Stimulated activated naive B cell treated with anti-CD40 and anti-IgM and Interleukin-4, amounts not matched to agents 10 μg/mL and 1 μg/mL and 100 μg/mL, for 72 hours (primary cell): ENCODE data around the gene DCAF11.

ENCODE experiments used
- ATAC-seq, 2 donors: fragments of 150-1000 bp; cut with Tn5 transposase; replicated peaks; 2 replicates each; pipeline ENCODE4 v1.10.0; 2021; ENCODE audit warnings: moderate library complexity in 1 of 2
- DNase-seq: peaks from one replicate; pipeline ENCODE4 v3.0.0; 2021
- H3K27ac Mint-ChIP-seq: one replicate; pipeline ENCODE4 v1.8.0; 2022; ENCODE audit warnings: mild to moderate bottlenecking, mixed read lengths
- H3K27me3 Mint-ChIP-seq, 2 donors: one replicate each; pipeline ENCODE4 v1.8.0; 2022; ENCODE audit warnings: mixed read lengths in 2 of 2
- H3K36me3 Mint-ChIP-seq, 2 donors: one replicate each; pipeline ENCODE4 v1.8.0; 2022; ENCODE audit warnings: mixed read lengths in 2 of 2, mild to moderate bottlenecking in 1 of 2
- H3K4me1 Mint-ChIP-seq, 2 donors: one replicate each; pipeline ENCODE4 v1.8.0; 2022; ENCODE audit warnings: mixed read lengths in 2 of 2, mild to moderate bottlenecking in 1 of 2
- H3K4me3 Mint-ChIP-seq, 2 donors: one replicate each; pipeline ENCODE4 v1.8.0; 2022; ENCODE audit warnings: mild to moderate bottlenecking in 2 of 2, mixed read lengths in 2 of 2, moderate library complexity in 1 of 2
- H3K9me3 Mint-ChIP-seq, 2 donors: one replicate each; pipeline ENCODE4 v1.8.0; 2022; ENCODE audit warnings: mixed read lengths in 2 of 2, mild to moderate bottlenecking in 1 of 2

The DCAF11 gene

GRCh38 chr14:24130380-24130716 is 15.8 kb downstream of the DCAF11 start, which contains the start of gene FITM1:
Gene FITM1 (plus strand): TSS chr14:24130659. CDS start chr14:24131564, 905 bp downstream.
- DNase-seq = no peak
- Mint-ChIP-seq H3K27me3 (no peaks in the 10 kb centered on the region), H3K9me3 (no peaks in the 10 kb centered on the region), H3K36me3 (peaks cover under 1 to 5% of the 10 kb centered on the region in 2 donors), H3K4me3 (no peak within 1 kb of the TSS), H3K4me1 (peaks cover 16 to 26% of the 10 kb centered on the region in 2 donors), H3K27ac (peak within 1 kb of the TSS; percentile 42)
- no peak for ATAC-seq

- Mint-ChIP-seq H3K4me3 (no peak overlapping the region), H3K4me1 (peaks cover 19 to 29% of the 10 kb centered on the region in 2 donors), H3K27ac (peak overlapping the region; percentile 42), H3K36me3 (peaks cover 0 to 5% of the 10 kb centered on the region in 2 donors), H3K9me3 (no peaks in the 10 kb centered on the region), H3K27me3 (no peaks in the 10 kb centered on the region)
- no peak for DNase-seq
- no peak for ATAC-seq
These were observed 16.4 kb downstream of the DCAF11 start for GRCh38 chr14:24130717-24131548.

- ATAC-seq (no peak), DNase-seq (no peak)
- H3K27ac Mint-ChIP-seq = no peak overlapping the region
- no peak overlapping the region for H3K4me3 Mint-ChIP-seq
- no peaks in the 10 kb centered on the region for H3K27me3 Mint-ChIP-seq
- H3K36me3 Mint-ChIP-seq = peaks cover 2 to 7% of the 10 kb centered on the region in 2 donors
- no peaks in the 10 kb centered on the region for H3K9me3 Mint-ChIP-seq
- peaks cover 19 to 31% of the 10 kb centered on the region in 2 donors for H3K4me1 Mint-ChIP-seq
These were observed 17.0 kb downstream of the DCAF11 start for GRCh38 chr14:24131549-24131966.

DNA sequence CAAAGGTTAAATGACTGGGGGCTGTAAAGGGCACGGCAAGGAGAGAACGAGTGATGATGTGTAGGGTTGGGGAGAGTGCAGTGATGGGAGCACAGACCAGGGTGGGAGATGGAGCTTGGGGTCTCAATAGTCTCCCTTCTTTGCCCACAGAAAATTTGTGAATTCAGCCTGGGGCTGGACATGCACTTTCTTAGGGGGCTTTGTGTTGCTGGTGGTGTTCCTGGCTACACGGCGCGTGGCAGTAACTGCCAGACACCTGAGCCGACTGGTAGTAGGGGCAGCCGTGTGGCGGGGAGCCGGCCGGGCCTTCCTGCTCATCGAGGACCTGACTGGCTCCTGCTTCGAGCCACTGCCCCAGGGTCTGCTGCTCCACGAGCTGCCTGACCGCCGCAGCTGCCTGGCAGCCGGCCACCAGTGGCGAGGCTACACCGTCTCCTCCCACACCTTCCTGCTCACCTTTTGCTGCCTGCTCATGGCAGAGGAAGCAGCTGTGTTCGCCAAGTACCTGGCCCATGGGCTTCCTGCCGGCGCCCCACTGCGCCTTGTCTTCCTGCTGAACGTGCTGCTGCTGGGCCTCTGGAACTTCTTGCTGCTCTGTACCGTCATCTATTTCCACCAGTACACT is 17.6 kb downstream of the DCAF11 start:
- Mint-ChIP-seq H3K36me3 (peaks cover 8 to 13% of the 10 kb centered on the region in 2 donors), H3K4me1 (peaks cover 25 to 37% of the 10 kb centered on the region in 2 donors), H3K4me3 (peak overlapping the region in 1 of 2 donors; percentile 11), H3K9me3 (no peaks in the 10 kb centered on the region), H3K27ac (no peak overlapping the region), H3K27me3 (no peaks in the 10 kb centered on the region)
- DNase-seq (no peak), ATAC-seq (no peak)

DNA sequence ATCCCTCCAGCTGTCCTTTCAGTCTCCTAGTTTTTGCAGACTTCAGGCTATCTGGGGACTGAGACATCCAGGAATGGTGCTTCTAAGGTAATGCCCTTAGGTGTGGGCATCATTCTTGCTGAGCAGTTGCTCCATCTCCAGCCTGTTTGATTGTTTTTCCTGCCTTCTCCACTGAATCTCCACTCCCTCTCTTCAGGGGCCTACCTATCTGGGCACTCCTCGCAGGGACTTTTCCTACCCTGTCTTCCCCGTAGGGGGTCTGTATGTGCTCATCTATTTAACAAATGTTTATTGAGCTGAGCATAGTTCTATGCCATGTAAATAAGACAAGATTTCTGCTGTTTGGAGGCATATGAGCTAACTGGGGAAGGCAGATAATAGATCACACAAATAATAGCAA is 18.4 kb downstream of the DCAF11 start:
- peak overlapping the region; percentile 63 for H3K27ac Mint-ChIP-seq
- H3K36me3 Mint-ChIP-seq = peaks cover 12 to 15% of the 10 kb centered on the region in 2 donors
- H3K27me3 Mint-ChIP-seq = no peaks in the 10 kb centered on the region
- H3K4me3 Mint-ChIP-seq = peak overlapping the region in 1 of 2 donors; percentile 49
- ATAC-seq (no peak), DNase-seq (no peak)
- peaks cover 28 to 40% of the 10 kb centered on the region in 2 donors for H3K4me1 Mint-ChIP-seq
- no peaks in the 10 kb centered on the region for H3K9me3 Mint-ChIP-seq

GRCh38 chr14:24133735-24134134 is 19.2 kb downstream of the DCAF11 start:
- Mint-ChIP-seq H3K27me3 (no peaks in the 10 kb centered on the region), H3K4me1 (peaks cover 33 to 46% of the 10 kb centered on the region in 2 donors), H3K27ac (no peak overlapping the region), H3K9me3 (no peaks in the 10 kb centered on the region), H3K36me3 (peaks cover 20 to 23% of the 10 kb centered on the region in 2 donors), H3K4me3 (no peak overlapping the region)
- DNase-seq (no peak), ATAC-seq (no peak)

- H3K27me3 Mint-ChIP-seq = no peaks in the 10 kb centered on the region
- peak overlapping the region; percentile 90 to 93 for H3K4me3 Mint-ChIP-seq
- H3K9me3 Mint-ChIP-seq = no peaks in the 10 kb centered on the region
- no peak for DNase-seq
- peaks cover 42 to 62% of the 10 kb centered on the region in 2 donors for H3K4me1 Mint-ChIP-seq
- ATAC-seq = peak; percentile 10
- H3K27ac Mint-ChIP-seq = peak overlapping the region; percentile 93
- H3K36me3 Mint-ChIP-seq = peaks cover 30 to 32% of the 10 kb centered on the region in 2 donors
These were observed 20.9 kb downstream of the DCAF11 start for GRCh38 chr14:24135584-24135833.

DNA sequence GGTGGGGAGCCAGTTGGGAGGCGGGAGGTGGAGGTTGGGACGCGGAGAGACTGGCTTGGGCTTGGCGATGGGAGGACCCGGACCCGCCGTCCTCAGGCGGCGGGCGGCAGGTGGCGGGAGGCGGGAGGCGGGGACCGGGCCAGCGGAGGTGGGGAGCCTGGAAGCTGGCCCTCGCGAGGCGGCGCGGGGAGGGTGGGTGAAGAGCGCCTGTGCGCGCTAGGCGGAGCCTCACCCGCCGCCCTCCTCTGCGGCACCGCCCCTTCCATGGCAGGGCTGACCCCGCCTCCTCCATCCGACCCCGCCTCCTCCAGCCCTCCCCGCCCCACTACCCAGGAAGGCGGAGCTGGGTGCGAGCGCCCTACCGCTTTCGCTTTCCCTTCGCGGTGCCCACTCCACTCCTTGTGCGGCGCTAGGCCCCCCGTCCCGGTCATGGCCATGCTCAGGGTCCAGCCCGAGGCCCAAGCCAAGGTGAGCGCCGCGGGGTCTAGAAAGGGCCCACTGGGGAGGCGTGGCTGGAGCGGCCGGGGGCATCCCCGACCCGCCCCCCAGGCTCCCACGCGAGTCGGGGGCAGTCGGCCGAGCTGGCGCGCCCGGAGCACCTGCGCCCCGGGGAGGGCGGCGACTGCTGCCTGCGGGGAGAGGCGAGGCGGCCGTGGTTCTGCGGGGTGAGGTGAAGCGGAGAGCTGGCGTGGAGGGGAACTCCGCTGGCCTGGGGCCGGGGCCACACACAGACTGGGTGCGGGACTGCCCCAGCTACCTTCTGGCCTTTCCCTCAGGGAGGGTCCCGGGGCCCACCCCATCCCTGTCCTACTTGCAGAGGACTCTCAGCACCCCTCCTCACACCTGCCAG is 21.5 kb downstream of the DCAF11 start, which contains the start of gene PSME1:
PSME1 (plus strand) TSS at position 361 of the 850 bp plus-strand sequence; CDS start at position 430, 69 bp downstream.
- DNase-seq (peak; percentile 89), ATAC-seq (peak; percentile 92 to 96)
- H3K36me3 Mint-ChIP-seq = peaks cover 32 to 35% of the 10 kb centered on the region in 2 donors
- H3K4me1 Mint-ChIP-seq = peaks cover 45 to 65% of the 10 kb centered on the region in 2 donors
- H3K27ac Mint-ChIP-seq = peak within 1 kb of the TSS; percentile 97
- H3K4me3 Mint-ChIP-seq = peak within 1 kb of the TSS; percentile 90 to 93
- H3K9me3 Mint-ChIP-seq = no peaks in the 10 kb centered on the region
- H3K27me3 Mint-ChIP-seq = no peaks in the 10 kb centered on the region

DNA sequence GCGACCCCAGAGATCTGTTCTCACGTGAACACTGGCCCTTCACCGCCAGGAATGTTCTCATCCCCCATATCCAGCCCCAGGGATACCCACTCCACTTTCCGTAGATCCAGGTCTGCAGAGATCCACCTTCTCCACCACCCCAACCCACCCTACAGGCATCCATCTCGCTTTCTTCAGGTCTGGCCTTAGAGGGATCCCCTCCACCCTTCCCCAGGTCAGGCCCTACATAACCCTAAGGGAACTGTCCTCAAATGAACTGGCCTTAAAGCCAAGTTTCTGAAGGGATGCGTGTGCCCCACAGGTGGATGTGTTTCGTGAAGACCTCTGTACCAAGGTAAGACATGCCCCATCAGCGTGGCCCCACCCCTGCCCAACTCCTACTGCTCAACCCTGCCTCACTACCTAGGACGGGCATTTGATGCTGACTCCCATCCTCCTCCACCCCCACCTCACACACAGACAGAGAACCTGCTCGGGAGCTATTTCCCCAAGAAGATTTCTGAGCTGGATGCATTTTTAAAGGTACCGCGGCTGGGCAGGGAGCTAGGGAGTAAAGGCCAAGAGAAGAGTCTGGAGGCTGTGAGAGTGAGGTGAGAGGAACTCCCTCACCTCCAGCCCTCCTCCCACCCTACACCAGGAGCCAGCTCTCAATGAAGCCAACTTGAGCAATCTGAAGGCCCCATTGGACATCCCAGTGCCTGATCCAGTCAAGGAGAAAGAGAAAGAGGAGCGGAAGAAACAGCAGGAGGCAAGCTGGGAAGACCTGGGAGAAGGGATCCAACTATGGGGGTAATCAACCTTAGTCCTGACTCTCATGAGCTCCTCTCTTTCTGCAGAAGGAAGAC is 22.3 kb downstream of the DCAF11 start:
- DNase-seq = no peak
- Mint-ChIP-seq H3K27ac (peak overlapping the region; percentile 97), H3K4me1 (peaks cover 45 to 63% of the 10 kb centered on the region in 2 donors), H3K36me3 (peaks cover 30 to 35% of the 10 kb centered on the region in 2 donors), H3K4me3 (peak overlapping the region; percentile 90 to 93), H3K27me3 (no peaks in the 10 kb centered on the region), H3K9me3 (no peaks in the 10 kb centered on the region)
- ATAC-seq = no peak

GRCh38 chr14:24137529-24138395 is 23.2 kb downstream of the DCAF11 start:
- DNase-seq (no peak), ATAC-seq (no peak)
- Mint-ChIP-seq H3K27me3 (no peaks in the 10 kb centered on the region), H3K27ac (peak overlapping the region; percentile 74), H3K4me1 (peaks cover 43 to 63% of the 10 kb centered on the region in 2 donors), H3K9me3 (no peaks in the 10 kb centered on the region), H3K36me3 (peaks cover 29 to 37% of the 10 kb centered on the region in 2 donors), H3K4me3 (peak overlapping the region; percentile 90 to 93)

DNA sequence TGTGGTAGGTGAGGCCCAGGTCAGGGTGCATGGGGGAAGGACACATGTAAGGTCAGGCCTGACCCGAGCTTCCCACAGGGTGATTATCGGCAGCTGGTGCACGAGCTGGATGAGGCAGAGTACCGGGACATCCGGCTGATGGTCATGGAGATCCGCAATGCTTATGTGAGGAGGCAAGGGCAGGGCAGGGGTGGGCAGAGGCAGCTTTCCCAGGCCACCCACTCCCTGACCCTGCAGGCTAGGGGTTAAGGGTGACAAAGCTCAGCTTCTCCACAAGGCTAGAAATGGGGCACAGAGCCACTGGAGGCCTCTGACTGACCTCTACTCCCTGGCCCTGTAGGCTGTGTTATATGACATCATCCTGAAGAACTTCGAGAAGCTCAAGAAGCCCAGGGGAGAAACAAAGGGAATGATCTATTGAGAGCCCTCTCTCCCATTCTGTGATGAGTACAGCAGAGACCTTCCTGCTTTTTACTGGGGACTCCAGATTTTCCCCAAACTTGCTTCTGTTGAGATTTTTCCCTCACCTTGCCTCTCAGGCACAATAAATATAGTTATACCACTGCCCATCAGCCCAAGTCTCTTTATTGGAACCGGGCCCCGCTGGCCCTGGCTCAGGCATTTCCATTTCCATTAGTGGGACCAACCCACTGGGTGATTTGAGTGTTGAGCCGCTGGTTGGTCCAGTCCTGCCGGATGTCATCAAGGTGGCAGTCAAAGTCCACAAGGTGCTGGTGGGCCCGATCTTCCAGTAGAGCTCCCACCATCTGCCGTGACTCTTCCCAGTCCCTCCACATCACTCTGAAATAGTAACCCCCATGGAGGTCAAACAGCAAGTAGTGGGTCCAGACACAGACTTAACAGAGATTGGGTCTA is 24.1 kb downstream of the DCAF11 start:
- DNase-seq (no peak), ATAC-seq (no peak)
- H3K27me3 Mint-ChIP-seq = no peaks in the 10 kb centered on the region
- peaks cover 37 to 45% of the 10 kb centered on the region in 2 donors for H3K36me3 Mint-ChIP-seq
- peak overlapping the region; percentile 62 to 77 for H3K4me3 Mint-ChIP-seq
- no peaks in the 10 kb centered on the region for H3K9me3 Mint-ChIP-seq
- peaks cover 48 to 69% of the 10 kb centered on the region in 2 donors for H3K4me1 Mint-ChIP-seq
- peak overlapping the region; percentile 74 for H3K27ac Mint-ChIP-seq

- peak overlapping the region; percentile 62 to 77 for H3K4me3 Mint-ChIP-seq
- DNase-seq (no peak), ATAC-seq (no peak)
- H3K27me3 Mint-ChIP-seq = no peaks in the 10 kb centered on the region
- no peaks in the 10 kb centered on the region for H3K9me3 Mint-ChIP-seq
- H3K4me1 Mint-ChIP-seq = peaks cover 51 to 76% of the 10 kb centered on the region in 2 donors
- H3K36me3 Mint-ChIP-seq = peaks cover 41 to 52% of the 10 kb centered on the region in 2 donors
- H3K27ac Mint-ChIP-seq = peak overlapping the region; percentile 75
These were observed 24.8 kb downstream of the DCAF11 start for GRCh38 chr14:24139272-24139934.
